Hepatocyte (in vitro differentiated cells): ENCODE measurements around the gene TEX50.
"Not testable (repeated sequence)": the region's sequence is repeated elsewhere in the genome, so short reads cannot be mapped to it uniquely, and the experiment has no call there.

ENCODE experiments used
- CTCF ChIP-seq: fragments of 200-600 bp; sonication (generic); IDR thresholded peaks from 2 replicates; pipeline ENCODE4 v1.5.1; 2016; ENCODE audit warnings: antibody characterized with exemption, mild to moderate bottlenecking; ENCODE audit not compliant: poor library complexity
- EZH2 ChIP-seq: fragments of 200-600 bp; sonication (generic); IDR thresholded peaks from 2 replicates; pipeline ENCODE4 v1.6.1; 2016; ENCODE audit warnings: antibody characterized with exemption, mild to moderate bottlenecking, borderline replicate concordance

DNA sequence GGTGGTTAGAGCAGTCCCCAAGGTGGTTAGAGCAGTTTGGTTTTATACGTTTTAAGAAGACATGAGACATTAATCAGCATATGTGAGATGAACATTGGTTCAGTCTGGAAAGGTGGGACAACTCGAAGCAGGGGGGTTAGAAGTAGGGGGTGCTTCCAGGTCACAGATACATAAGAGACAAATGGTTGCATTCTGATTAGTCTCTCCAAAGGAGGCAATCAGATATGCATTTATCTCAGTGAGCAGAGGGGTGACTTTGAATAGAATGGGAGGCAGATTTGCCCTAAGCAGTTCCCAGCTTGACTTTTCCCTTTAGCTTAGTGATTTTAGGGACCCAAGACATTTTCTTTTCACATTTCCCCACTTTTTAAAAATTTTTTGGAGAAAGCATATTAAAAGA is 39.4 kb downstream of the TEX50 start:
- TF ChIP-seq CTCF, EZH2: not testable (repeated sequence)
